GM12878 (cell line): ENCODE measurements around the gene TECR. TPM values are rescaled to one million over a fixed set of nuclear protein-coding genes. Genes with fewer than 3 reads are reported as not detected.

Experiments
- ATAC-seq: fragments of 200-7000 bp; cut with Tn5 transposase; 3 replicates; pipeline ENCODE4 v1.9.1; 2020; ENCODE audit warnings: mild to moderate bottlenecking, moderate library complexity
- BruUV-seq: library from RNA; stranded (reverse); fragments of 400-500 nt; replicated peaks from 2 replicates; lab custom pipeline; 2021; lab: Mats Ljungman, UMichigan
- CTCF ChIA-PET: fragments of 300-600 bp; sonication (Branson Sonifier 250); formaldehyde crosslinking; extraction: SDS; loops from one replicate; lab custom pipeline; 2021; ENCODE audit warnings: inconsistent platforms; lab: Yijun Ruan, JAX
- POLR2A ChIA-PET: fragments of 350-600 bp; formaldehyde crosslinking; extraction: SDS; loops from one replicate; lab custom pipeline; 2021; ENCODE audit warnings: inconsistent platforms; lab: Charles Lee
- RAD21 ChIA-PET: fragments of 300-600 bp; sonication (Branson Sonifier 250); formaldehyde crosslinking; loops from one replicate; lab custom pipeline; 2023; ENCODE audit warnings: antibody characterized with exemption; ENCODE audit not compliant: unreplicated experiment; lab: Charles Lee
- SMC1A ChIA-PET: fragments of 300-600 bp; sonication (Branson Sonifier 250); formaldehyde crosslinking; loops from one replicate; lab custom pipeline; 2023; ENCODE audit not compliant: unreplicated experiment, uncharacterized antibody; lab: Charles Lee
- DNase-seq: peaks from one replicate; pipeline ENCODE4 v3.0.0-alpha.2; 2011; ENCODE audit warnings: low read depth, low spot score
- FAIRE-seq: peaks from 3 replicates; lab custom pipeline; 2011; peaks lifted over from hg19 to GRCh38; lab: Jason Lieb, UNC
- H2AFZ ChIP-seq: 2 replicates; pipeline ENCODE4 v1.6.0; 2011; ENCODE audit warnings: low read depth, low read length, control low read depth; ENCODE audit not compliant: control insufficient read depth
- H3K27ac ChIP-seq: 2 replicates; pipeline ENCODE4 v1.5.1; 2011; ENCODE audit warnings: control low read depth; ENCODE audit not compliant: control insufficient read depth, insufficient read depth
- H3K27me3 ChIP-seq, 2 experiments: replicated peaks in 1 of 2; 2 replicates each; pipeline versions ENCODE4 v1.6.0 to v1.6.1; 2011; ENCODE audit warnings: low read length in 1 of 2; ENCODE audit not compliant: control insufficient read depth in 2 of 2, insufficient read depth in 2 of 2
- H3K36me3 ChIP-seq, 2 experiments: 2 replicates each; pipeline ENCODE4 v1.5.1; 2011; ENCODE audit warnings: low read length in 1 of 2; ENCODE audit not compliant: control insufficient read depth in 2 of 2, insufficient read depth in 2 of 2
- H3K4me1 ChIP-seq: 2 replicates; pipeline ENCODE4 v1.6.1; 2011; ENCODE audit warnings: mild to moderate bottlenecking, low read length, moderate library complexity, mixed read lengths; ENCODE audit not compliant: control insufficient read depth, insufficient read depth
- H3K4me2 ChIP-seq: 2 replicates; pipeline ENCODE4 v1.6.0; 2011; ENCODE audit warnings: control low read depth; ENCODE audit not compliant: control insufficient read depth, insufficient read depth
- H3K4me3 ChIP-seq: fragments of 200-600 bp; sonication (generic); 2 replicates; pipeline ENCODE4 v1.5.1; 2016
- H3K79me2 ChIP-seq: 2 replicates; pipeline ENCODE4 v1.6.0; 2011; ENCODE audit warnings: low read length; ENCODE audit not compliant: control insufficient read depth, insufficient read depth
- H3K9ac ChIP-seq: 2 replicates; pipeline ENCODE4 v1.8.0; 2011; ENCODE audit warnings: low read length, control low read depth, mixed read lengths; ENCODE audit not compliant: control insufficient read depth, insufficient read depth
- H3K9me3 ChIP-seq: replicated peaks from 3 replicates; pipeline ENCODE4 v1.5.1; 2011; ENCODE audit warnings: mild to moderate bottlenecking, low read length; ENCODE audit not compliant: control insufficient read depth, insufficient read depth
- H4K20me1 ChIP-seq: 2 replicates; pipeline ENCODE4 v1.6.0; 2011; ENCODE audit not compliant: control insufficient read depth, insufficient read depth
- BCL11A ChIP-seq: IDR thresholded peaks from 2 replicates; pipeline ENCODE4 v1.6.1; 2011; ENCODE audit warnings: low read depth, low read length
- GATAD2B ChIP-seq: fragments of 450-650 bp; conservative IDR thresholded peaks from 2 replicates; pipeline ENCODE4 v1.6.1; 2017; ENCODE audit warnings: low read depth, mild to moderate bottlenecking, moderate library complexity
- MEF2A ChIP-seq: IDR thresholded peaks from 2 replicates; pipeline ENCODE4 v1.6.1; 2011; ENCODE audit warnings: low read depth, mild to moderate bottlenecking, low read length, moderate library complexity; ENCODE audit not compliant: insufficient read depth
- MYC ChIP-seq: IDR thresholded peaks from 2 replicates; pipeline ENCODE4 v1.6.1; 2011; ENCODE audit warnings: mild to moderate bottlenecking, low read length, moderate library complexity, inconsistent platforms; ENCODE audit not compliant: insufficient read depth, insufficient replicate concordance, insufficient read length, severe bottlenecking
- NFXL1 ChIP-seq: fragments of 450-650 bp; IDR thresholded peaks from 2 replicates; pipeline ENCODE4 v1.6.1; 2017; ENCODE audit warnings: antibody characterized with exemption, mild to moderate bottlenecking, borderline replicate concordance
- RCOR1 ChIP-seq: conservative IDR thresholded peaks from 2 replicates; pipeline ENCODE4 v1.6.1; 2012; ENCODE audit warnings: low read depth, low read length, improper control_type of control experiment
- RELA ChIP-seq: fragments of 450-650 bp; IDR thresholded peaks from 2 replicates; pipeline ENCODE4 v1.8.0; 2014; ENCODE audit warnings: borderline replicate concordance; ENCODE audit not compliant: partially characterized antibody
- SREBF1 ChIP-seq: IDR thresholded peaks from 2 replicates; pipeline ENCODE4 v1.6.1; 2012; ENCODE audit warnings: mild to moderate bottlenecking, low read length
- USF2 ChIP-seq: IDR thresholded peaks from 2 replicates; pipeline ENCODE4 v1.6.1; 2011; ENCODE audit warnings: low read depth, low read length, improper control_type of control experiment, borderline replicate concordance
- WGBS: methylation state at CpG from one replicate; pipeline ENCODE4 v1.1.6; 2016; ENCODE audit warnings: low lambda C conversion rate; ENCODE audit not compliant: insufficient replicate concordance, insufficient coverage; ENCODE audit errors: missing lambda C conversion rate; 5-methylcytosine and 5-hydroxymethylcytosine counted together
- in situ Hi-C: fragments of 300-500 bp; cut with MboI; formaldehyde crosslinking; loops from 9 replicates; pipeline ENCODE4 v1.14.3; 2018; ENCODE audit warnings: mixed read lengths
- intact Hi-C: fragments of 100-400 bp; cut with micrococcal nuclease; formaldehyde crosslinking; loops from one replicate; pipeline ENCODE4 v1.14.2; 2022; ENCODE audit not compliant: unreplicated experiment
- polyA plus RNA-seq, 11 experiments: library from polyadenylated mRNA; depleted of rRNA in 4 of 11; unstranded in 6 of 11; stranded (reverse) in 5 of 11; fragments of >200 nt; fragmentation: Nextera tagmentation in 4 of 11; fragmentation: Illumina TruSeq in 1 of 11; extraction: Ambion mirVana in 4 of 11; extraction: Trizol in 1 of 11; gene quantifications; 1 replicate in 1 of 11; 2 replicates in 10 of 11; pipeline versions ENCODE4 v1.2.1 to v1.2.3, GENCODE V29; 2011 to 2016; ENCODE audit warnings: inconsistent platforms in 2 of 11, missing spikeins in 2 of 11, low read depth in 1 of 11
- total RNA-seq, 4 experiments: library from RNA; depleted of rRNA in 3 of 4; stranded (reverse); fragments of >200 nt in 3 of 4; fragmentation: Illumina TruSeq in 1 of 4; extraction: Trizol in 1 of 4; gene quantifications; 2 replicates each; pipeline versions ENCODE4 v1.2.1 to v1.2.3, GENCODE V29; 2013 to 2021
- TF ChIP-seq, protein P1 (sequence below): fragments of 450-650 bp; conservative IDR thresholded peaks from 2 replicates; pipeline ENCODE4 v1.6.1; 2017; ENCODE audit warnings: mild to moderate bottlenecking, moderate library complexity
- TF ChIP-seq, protein P2 (sequence below), 3 experiments: IDR thresholded peaks in 2 of 3; conservative IDR thresholded peaks in 1 of 3; 2 replicates each; pipeline ENCODE4 v1.5.1; 2011; ENCODE audit warnings: low read depth in 3 of 3, low read length in 3 of 3, mild to moderate bottlenecking in 3 of 3, control low read depth in 2 of 3, moderate library complexity in 2 of 3, inconsistent platforms in 1 of 3, mixed read lengths in 1 of 3; ENCODE audit not compliant: control insufficient read depth in 2 of 3, insufficient read depth in 1 of 3; ENCODE audit errors: extremely low read depth in 1 of 3

Gene TECR
- total and polyA plus RNA-seq, 10 of the 15 experiments (the other 5 are each of a cell fraction or from before 2014, with no cell fraction given): 9.6 to 157 (median 64.2) TPM

DNA sequence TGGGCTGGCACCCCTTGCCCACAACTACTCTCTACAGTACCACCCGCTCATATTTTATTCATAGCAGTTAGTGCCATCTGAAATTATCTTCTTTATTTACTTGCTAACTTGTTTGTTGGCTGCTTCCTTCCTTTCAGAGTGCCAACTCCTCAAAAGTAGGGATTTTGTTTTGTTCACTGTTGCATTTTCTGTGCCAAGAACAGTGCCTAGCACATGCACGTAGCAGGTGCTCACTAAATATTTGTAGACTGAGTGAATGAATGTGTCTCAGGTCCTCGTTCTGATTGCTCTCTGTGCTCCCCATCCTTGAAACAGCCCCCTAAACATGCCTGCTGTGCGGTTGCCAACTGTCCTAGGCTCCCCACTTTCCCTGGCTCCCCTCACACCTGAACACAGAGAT is 35.0 kb upstream of the TECR start:
- ChIA-PET POLR2A (no interaction called here), RAD21 (interaction anchor here (0.6 kb wide), 1 partner anchor 622 kb away, joined by 3 read pairs; no protein-coding TSS in a partner anchor), SMC1A (no interaction called here), CTCF (interaction anchor here (2.1 kb wide), 1 partner anchor 8 kb away, joined by 10 read pairs; no protein-coding TSS in a partner anchor)
- intact Hi-C loops: no loop called here
- ATAC-seq: no peak
- Histone ChIP-seq H4K20me1 (no peaks in the 10 kb centered on the region), H3K4me1 (peaks cover 2% of the 10 kb centered on the region; the same call in 1 of the 2 replicates), H3K79me2 (no peaks in the 10 kb centered on the region), H2AFZ (no peak overlapping the region), H3K27ac (no peak overlapping the region), H3K27me3 (no peaks in the 10 kb centered on the region), H3K4me3 (no peak overlapping the region), H3K9me3 (no peaks in the 10 kb centered on the region), H3K36me3 (no peaks in the 10 kb centered on the region), H3K4me2 (no peak overlapping the region), H3K9ac (no peak overlapping the region)
- no peak for DNase-seq
- no peak for FAIRE-seq
- 75% methylated on average over 4 of the region's 4 CpGs for WGBS
- TSS peak; percentile 60 for BruUV-seq
- TF ChIP-seq MYC: no peak
- no peak for TF ChIP-seq GATAD2B
- TF ChIP-seq RELA: no peak
- no peak for TF ChIP-seq USF2
- no peak for TF ChIP-seq BCL11A
- TF ChIP-seq, protein P1, sequence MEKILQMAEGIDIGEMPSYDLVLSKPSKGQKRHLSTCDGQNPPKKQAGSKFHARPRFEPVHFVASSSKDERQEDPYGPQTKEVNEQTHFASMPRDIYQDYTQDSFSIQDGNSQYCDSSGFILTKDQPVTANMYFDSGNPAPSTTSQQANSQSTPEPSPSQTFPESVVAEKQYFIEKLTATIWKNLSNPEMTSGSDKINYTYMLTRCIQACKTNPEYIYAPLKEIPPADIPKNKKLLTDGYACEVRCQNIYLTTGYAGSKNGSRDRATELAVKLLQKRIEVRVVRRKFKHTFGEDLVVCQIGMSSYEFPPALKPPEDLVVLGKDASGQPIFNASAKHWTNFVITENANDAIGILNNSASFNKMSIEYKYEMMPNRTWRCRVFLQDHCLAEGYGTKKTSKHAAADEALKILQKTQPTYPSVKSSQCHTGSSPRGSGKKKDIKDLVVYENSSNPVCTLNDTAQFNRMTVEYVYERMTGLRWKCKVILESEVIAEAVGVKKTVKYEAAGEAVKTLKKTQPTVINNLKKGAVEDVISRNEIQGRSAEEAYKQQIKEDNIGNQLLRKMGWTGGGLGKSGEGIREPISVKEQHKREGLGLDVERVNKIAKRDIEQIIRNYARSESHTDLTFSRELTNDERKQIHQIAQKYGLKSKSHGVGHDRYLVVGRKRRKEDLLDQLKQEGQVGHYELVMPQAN: no peak
- no peak for TF ChIP-seq SREBF1
- no peak for TF ChIP-seq MEF2A
- TF ChIP-seq, protein P2, sequence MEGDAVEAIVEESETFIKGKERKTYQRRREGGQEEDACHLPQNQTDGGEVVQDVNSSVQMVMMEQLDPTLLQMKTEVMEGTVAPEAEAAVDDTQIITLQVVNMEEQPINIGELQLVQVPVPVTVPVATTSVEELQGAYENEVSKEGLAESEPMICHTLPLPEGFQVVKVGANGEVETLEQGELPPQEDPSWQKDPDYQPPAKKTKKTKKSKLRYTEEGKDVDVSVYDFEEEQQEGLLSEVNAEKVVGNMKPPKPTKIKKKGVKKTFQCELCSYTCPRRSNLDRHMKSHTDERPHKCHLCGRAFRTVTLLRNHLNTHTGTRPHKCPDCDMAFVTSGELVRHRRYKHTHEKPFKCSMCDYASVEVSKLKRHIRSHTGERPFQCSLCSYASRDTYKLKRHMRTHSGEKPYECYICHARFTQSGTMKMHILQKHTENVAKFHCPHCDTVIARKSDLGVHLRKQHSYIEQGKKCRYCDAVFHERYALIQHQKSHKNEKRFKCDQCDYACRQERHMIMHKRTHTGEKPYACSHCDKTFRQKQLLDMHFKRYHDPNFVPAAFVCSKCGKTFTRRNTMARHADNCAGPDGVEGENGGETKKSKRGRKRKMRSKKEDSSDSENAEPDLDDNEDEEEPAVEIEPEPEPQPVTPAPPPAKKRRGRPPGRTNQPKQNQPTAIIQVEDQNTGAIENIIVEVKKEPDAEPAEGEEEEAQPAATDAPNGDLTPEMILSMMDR (IDR thresholded peaks at IDR 0.05 in 2 of 3, conservative IDR thresholded peaks at IDR 0.05 in 1 of 3; ENCODE audit: control insufficient read depth in 2 of 3, extremely low read depth in 1 of 3, insufficient read depth in 1 of 3, low read depth in 3 of 3, low read length in 3 of 3): no peak
- TF ChIP-seq NFXL1: no peak
- no peak for TF ChIP-seq RCOR1
- in situ Hi-C loops: no loop called here
